ENCODE results near the gene SCN11A.

- no peak for TF ChIP-seq NFRKB (IDR thresholded peaks at IDR 0.05)
- no peak for TF ChIP-seq PKNOX1 (IDR thresholded peaks at IDR 0.05)
- TF ChIP-seq SUZ12 (IDR thresholded peaks at IDR 0.05): no peak
Observed at GRCh38 chr3:39096775-39097174, 45.0 kb upstream of the SCN11A start.

All from HEK293T (cell line).